Esophagus muscularis mucosa (tissue), 4 donors: ENCODE data around the gene SPN.

Source experiments
- EP300 ChIP-seq: sonication (generic); formaldehyde crosslinking; IDR thresholded peaks from one replicate; pipeline ENCODE4 v1.6.1; 2017; ENCODE audit warnings: antibody characterized with exemption
- POLR2A ChIP-seq: fragments of 450-650 bp; IDR thresholded peaks from one replicate; pipeline ENCODE4 v1.6.1; 2017; ENCODE audit warnings: antibody characterized with exemption, moderate library complexity, mild to moderate bottlenecking, low read depth
- TF ChIP-seq, protein P1 (sequence below), 3 experiments: fragments of 200-600 bp in 2 of 3; fragments of 450-650 bp in 1 of 3; sonication (generic) in 2 of 3; IDR thresholded peaks; one replicate each; pipeline ENCODE4 v1.5.1; 2017 to 2019; ENCODE audit warnings: antibody characterized with exemption in 3 of 3, mild to moderate bottlenecking in 2 of 3, moderate library complexity in 1 of 3

DNA sequence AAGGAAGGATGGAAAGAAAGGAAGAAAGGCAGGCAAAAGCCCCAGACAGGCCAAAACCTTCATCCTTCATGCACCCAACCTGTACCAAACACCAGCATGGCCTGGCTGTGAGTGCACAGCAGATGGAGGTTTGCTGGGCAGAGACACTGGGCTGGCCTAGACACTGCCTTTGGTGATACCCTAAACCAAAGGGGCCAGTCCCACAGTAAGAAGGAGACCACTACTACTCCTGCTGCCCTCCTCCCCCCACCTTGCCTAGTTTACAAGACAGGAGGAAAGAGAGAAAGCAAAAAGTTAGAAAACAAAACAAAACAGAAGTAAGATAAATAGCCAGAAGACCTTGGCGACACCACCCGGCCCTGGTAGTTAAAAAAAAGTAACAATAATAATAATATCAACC is 35.0 kb downstream of the SPN start:
- TF ChIP-seq POLR2A: no peak
- TF ChIP-seq, protein P1, sequence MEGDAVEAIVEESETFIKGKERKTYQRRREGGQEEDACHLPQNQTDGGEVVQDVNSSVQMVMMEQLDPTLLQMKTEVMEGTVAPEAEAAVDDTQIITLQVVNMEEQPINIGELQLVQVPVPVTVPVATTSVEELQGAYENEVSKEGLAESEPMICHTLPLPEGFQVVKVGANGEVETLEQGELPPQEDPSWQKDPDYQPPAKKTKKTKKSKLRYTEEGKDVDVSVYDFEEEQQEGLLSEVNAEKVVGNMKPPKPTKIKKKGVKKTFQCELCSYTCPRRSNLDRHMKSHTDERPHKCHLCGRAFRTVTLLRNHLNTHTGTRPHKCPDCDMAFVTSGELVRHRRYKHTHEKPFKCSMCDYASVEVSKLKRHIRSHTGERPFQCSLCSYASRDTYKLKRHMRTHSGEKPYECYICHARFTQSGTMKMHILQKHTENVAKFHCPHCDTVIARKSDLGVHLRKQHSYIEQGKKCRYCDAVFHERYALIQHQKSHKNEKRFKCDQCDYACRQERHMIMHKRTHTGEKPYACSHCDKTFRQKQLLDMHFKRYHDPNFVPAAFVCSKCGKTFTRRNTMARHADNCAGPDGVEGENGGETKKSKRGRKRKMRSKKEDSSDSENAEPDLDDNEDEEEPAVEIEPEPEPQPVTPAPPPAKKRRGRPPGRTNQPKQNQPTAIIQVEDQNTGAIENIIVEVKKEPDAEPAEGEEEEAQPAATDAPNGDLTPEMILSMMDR (IDR thresholded peaks at IDR 0.05): no peak
- no peak for TF ChIP-seq EP300
